ENCODE data around the gene RPL31.

The RPL31 gene
- long read RNA-seq, transcript RPL31-208 (4 exons, 825 nt) = minor isoform, 35 of 636 reads
- long read RNA-seq, transcript RPL31-205 (4 exons, 716 nt) = minor isoform, 10 of 636 reads
- long read RNA-seq, transcript RPL31-203 (5 exons, 1,110 nt) = minor isoform, 11 of 636 reads
- long read RNA-seq, transcript RPL31-201 (5 exons, 1,865 nt) = major isoform, 551 of 636 reads
- long read RNA-seq, partial matches to known transcripts = 9 of 636 reads
- long read RNA-seq, other reads (novel, unspliced or antisense) = 16 of 636 reads

- H3K27me3 ChIP-seq (ENCODE audit: insufficient read depth, poor library complexity, severe bottlenecking) = no peaks in the 10 kb centered on the region
- H3K4me3 ChIP-seq (replicated peaks; ENCODE audit: insufficient read depth, low read length) = peak within 1 kb of the TSS; percentile 78
- H3K27ac ChIP-seq (replicated peaks) = peak within 1 kb of the TSS; percentile 92
- DNase-seq (ENCODE audit: low read depth in 1 of 2, low spot score in 1 of 2) = peak; percentile 98
- TF ChIP-seq GABPA (IDR thresholded peaks at IDR 0.05; ENCODE audit: low read depth) (peak; percentile 89), POLR2AphosphoS5 (IDR thresholded peaks at IDR 0.05; ENCODE audit: low read depth) (peak; percentile 98), REST (IDR thresholded peaks at IDR 0.05; ENCODE audit: insufficient replicate concordance, low read depth) (peak; percentile 87), CTCF (IDR thresholded peaks at IDR 0.05; ENCODE audit: insufficient read depth, low read length) (no peak), SPI1 (IDR thresholded peaks at IDR 0.05; ENCODE audit: borderline replicate concordance, low read depth) (no peak)
Measured at GRCh38 chr2:101001691-101002561, at the start of gene RPL31. RPL31 (plus strand) TSS chr2:101002289; CDS start chr2:101002702, 413 bp downstream.

GRCh38 chr2:100952512-100952911, 49.6 kb upstream of the RPL31 start:
- peaks cover 13% of the 10 kb centered on the region for H3K27me3 ChIP-seq (ENCODE audit: insufficient read depth, poor library complexity, severe bottlenecking)
- no peak for TF ChIP-seq SPI1 (IDR thresholded peaks at IDR 0.05; ENCODE audit: borderline replicate concordance, low read depth)
- no peak for TF ChIP-seq CTCF (IDR thresholded peaks at IDR 0.05; ENCODE audit: insufficient read depth, low read length)
- no peak for TF ChIP-seq REST (IDR thresholded peaks at IDR 0.05; ENCODE audit: insufficient replicate concordance, low read depth)
- TF ChIP-seq POLR2AphosphoS5 (IDR thresholded peaks at IDR 0.05; ENCODE audit: low read depth) = no peak
- TF ChIP-seq GABPA (IDR thresholded peaks at IDR 0.05; ENCODE audit: low read depth) = no peak
- H3K27ac ChIP-seq (replicated peaks) = no peak overlapping the region
- no peak for DNase-seq (ENCODE audit: low read depth in 1 of 2, low spot score in 1 of 2)
- no peak overlapping the region for H3K4me3 ChIP-seq (replicated peaks; ENCODE audit: insufficient read depth, low read length)

- no peak overlapping the region for H3K4me3 ChIP-seq (replicated peaks; ENCODE audit: insufficient read depth, low read length)
- peaks cover 4% of the 10 kb centered on the region for H3K27me3 ChIP-seq (ENCODE audit: insufficient read depth, poor library complexity, severe bottlenecking)
- TF ChIP-seq POLR2AphosphoS5 (IDR thresholded peaks at IDR 0.05; ENCODE audit: low read depth) (no peak), REST (IDR thresholded peaks at IDR 0.05; ENCODE audit: insufficient replicate concordance, low read depth) (no peak), CTCF (IDR thresholded peaks at IDR 0.05; ENCODE audit: insufficient read depth, low read length) (no peak), SPI1 (IDR thresholded peaks at IDR 0.05; ENCODE audit: borderline replicate concordance, low read depth) (no peak)
- H3K27ac ChIP-seq (replicated peaks) = no peak overlapping the region
- DNase-seq (ENCODE audit: low read depth in 1 of 2, low spot score in 1 of 2) = no peak
Measured at GRCh38 chr2:100953406-100954043, 48.6 kb upstream of the RPL31 start.
